Skeletal muscle tissue (tissue), 4 donors: ENCODE data around the gene PLEKHM1. TPM values are rescaled to one million over a fixed set of nuclear protein-coding genes. Genes with fewer than 3 reads are reported as not detected.
"Not testable (repeated sequence)": the region's sequence is repeated elsewhere in the genome, so short reads cannot be mapped to it uniquely, and the experiment has no call there.

Experiments used
- H3K27ac ChIP-seq: one replicate; pipeline ENCODE4 v1.7.0; 2013; ENCODE audit warnings: mild to moderate bottlenecking, low read depth, low read length, inconsistent platforms
- H3K27me3 ChIP-seq, 3 donors: one replicate each; pipeline ENCODE4 v1.7.0; 2013; ENCODE audit warnings: low read length in 3 of 3; ENCODE audit not compliant: control insufficient read depth in 3 of 3, insufficient read depth in 3 of 3
- H3K36me3 ChIP-seq, 3 donors: one replicate each; pipeline ENCODE4 v1.7.0; 2013; ENCODE audit warnings: low read length in 3 of 3; ENCODE audit not compliant: control insufficient read depth in 3 of 3, insufficient read depth in 3 of 3
- H3K4me1 ChIP-seq, 3 donors: one replicate each; pipeline ENCODE4 v1.7.0; 2013; ENCODE audit warnings: low read length in 3 of 3, mild to moderate bottlenecking in 3 of 3; ENCODE audit not compliant: control insufficient read depth in 3 of 3, insufficient read depth in 3 of 3
- H3K4me3 ChIP-seq, 3 donors: one replicate each; pipeline ENCODE4 v1.7.0; 2013; ENCODE audit warnings: low read length in 3 of 3
- H3K9ac ChIP-seq, 3 donors: one replicate each; pipeline ENCODE4 v1.7.0; 2013; ENCODE audit warnings: low read length in 3 of 3, mild to moderate bottlenecking in 3 of 3, moderate library complexity in 2 of 3, low read depth in 1 of 3
- H3K9me3 ChIP-seq, 3 donors: one replicate each; pipeline ENCODE4 v1.7.0; 2013; ENCODE audit warnings: low read length in 3 of 3; ENCODE audit not compliant: control insufficient read depth in 3 of 3
- total RNA-seq: library from RNA; depleted of rRNA; stranded (reverse); fragments of >200 nt; gene quantifications from one replicate; pipeline ENCODE4 v1.2.3, GENCODE V29; 2014
- donor health status: Osteomylitis.

PLEKHM1 gene
- total RNA-seq, 1 donor from 2014 or later: 7.8 TPM

DNA sequence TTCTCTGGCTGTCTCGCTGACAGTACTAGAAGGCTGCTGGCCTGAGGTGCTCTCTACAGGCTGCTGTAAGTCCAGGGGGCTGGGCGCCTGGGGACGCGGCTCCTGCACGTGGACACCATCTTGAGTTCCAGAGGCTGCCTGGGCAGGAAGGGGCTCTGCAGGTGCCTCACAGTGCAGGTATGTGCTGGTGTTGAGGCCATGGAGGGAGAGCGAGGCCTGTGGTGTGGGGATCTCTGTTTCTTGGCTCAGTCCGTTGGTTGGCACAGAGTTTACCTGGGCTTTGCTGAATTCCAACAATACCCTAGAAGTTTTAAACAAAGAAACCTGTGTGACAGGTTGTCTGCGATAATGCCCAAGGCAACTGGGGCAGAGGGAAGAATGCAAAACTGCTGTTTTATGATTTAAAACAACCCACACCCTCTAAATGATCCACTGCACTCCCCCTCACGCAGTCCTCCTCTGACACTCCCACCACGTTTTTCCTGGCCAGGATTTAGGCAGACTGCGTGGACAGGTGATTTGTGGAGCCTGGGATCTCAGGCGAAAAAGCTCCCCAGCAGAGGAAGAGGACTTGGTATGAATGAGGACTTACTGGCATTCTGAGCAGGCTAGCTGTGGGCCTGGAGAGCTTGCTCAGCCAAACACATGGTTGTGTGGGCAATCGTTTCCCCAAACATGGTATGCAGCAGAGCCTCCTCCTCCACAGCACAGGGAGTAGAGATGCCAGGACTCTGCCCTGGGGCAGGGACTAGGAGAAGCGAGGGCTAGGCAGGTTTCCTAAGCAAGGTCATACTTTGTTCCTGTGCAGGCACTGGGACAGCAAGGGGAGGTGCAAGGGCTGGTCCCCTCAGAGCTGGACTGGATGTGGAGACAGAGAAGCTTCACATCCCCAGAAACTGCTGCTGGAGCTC is 22.0 kb downstream of the PLEKHM1 start:
- not testable (repeated sequence) for H3K36me3 ChIP-seq, H3K9ac ChIP-seq, H3K27me3 ChIP-seq, H3K4me3 ChIP-seq, H3K4me1 ChIP-seq, H3K27ac ChIP-seq, H3K9me3 ChIP-seq

DNA sequence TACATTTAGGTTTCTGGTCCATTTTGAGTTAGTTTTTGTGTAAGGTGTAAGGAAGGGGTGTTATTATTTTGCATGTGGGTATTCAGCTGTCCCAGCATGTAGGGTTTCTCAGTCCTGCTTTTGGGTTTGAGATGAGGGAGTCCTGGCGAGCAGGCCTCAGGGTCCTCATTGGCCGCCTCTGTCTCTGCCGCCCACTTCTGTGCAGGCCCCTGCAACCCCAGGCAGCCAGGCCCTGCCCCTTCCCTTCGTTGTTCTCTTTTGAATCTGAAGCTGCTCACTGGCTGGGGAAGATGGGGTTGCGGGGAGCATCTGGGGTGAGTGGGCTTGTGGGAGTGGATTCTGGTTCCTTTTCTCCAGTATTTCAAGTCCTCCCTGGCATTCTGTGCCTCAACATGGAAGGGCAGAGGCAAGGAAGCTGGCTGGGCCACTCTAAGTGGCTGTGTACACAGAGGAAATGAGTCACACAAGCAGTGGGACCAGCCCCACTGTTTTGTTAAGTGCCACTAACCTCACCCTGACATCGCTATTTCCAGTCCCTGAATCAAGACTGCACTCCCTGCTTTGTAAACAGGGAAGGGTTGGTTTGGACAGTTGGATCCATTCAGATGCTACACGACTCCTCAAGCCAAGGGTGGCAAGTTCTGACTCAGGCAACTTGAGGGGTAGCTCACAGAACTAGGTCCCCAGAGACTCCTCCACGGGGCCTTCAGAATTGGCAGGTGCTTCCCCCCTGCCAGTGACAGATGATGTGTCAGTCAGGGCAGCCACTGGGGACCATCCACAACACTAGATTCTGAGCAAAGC is 28.8 kb downstream of the PLEKHM1 start:
- not testable (repeated sequence) for H3K9ac ChIP-seq, H3K9me3 ChIP-seq, H3K27ac ChIP-seq, H3K36me3 ChIP-seq, H3K4me3 ChIP-seq, H3K27me3 ChIP-seq, H3K4me1 ChIP-seq

DNA sequence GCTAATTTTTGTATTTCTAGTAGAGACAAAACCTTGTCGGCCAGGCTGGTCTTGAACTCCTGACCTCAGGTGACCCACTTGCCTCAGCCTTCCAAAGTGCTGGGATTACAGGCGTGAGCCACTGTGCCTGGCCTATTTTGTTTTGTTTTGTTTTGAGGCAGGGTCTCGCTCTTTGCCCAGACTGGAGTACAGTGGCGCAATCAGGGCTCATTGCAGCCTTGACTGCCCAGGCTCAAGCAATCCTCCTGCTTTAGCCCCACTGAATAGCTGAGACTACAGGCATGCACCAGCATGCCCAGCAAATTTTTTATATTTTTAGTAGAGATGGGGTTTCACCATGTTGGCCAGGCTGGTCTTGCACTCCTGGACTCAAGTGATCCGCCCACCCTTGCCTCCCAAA is 30.1 kb downstream of the PLEKHM1 start:
- H3K27me3 ChIP-seq, H3K36me3 ChIP-seq, H3K27ac ChIP-seq: not testable (repeated sequence)

DNA sequence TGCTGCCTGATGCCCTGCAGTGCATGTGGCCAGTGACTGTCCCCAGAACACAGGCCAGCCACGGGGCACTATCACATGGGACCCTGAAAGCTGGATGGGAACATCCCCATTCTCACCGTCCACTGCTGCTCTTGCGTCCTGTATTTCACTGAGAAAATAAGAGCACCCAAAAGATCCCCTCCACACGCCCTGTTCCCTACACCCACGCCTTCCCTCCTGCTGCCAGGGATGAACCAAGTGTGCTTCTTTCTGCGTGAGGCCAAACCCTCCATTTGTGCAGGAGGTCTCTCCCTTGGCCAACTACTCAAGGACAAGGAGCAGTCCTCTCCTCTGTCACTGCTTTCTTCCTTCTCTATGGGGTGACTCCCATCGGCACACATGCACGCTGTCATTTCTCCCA is 36.2 kb downstream of the PLEKHM1 start:
- not testable (repeated sequence) for H3K27ac ChIP-seq, H3K4me3 ChIP-seq, H3K4me1 ChIP-seq, H3K27me3 ChIP-seq, H3K9me3 ChIP-seq, H3K9ac ChIP-seq
- peaks cover 2 to 13% (median 7%) of the 10 kb centered on the region in 3 donors for H3K36me3 ChIP-seq

More for the DNA sequence above, 30.1 kb downstream of the PLEKHM1 start:
- H3K9ac ChIP-seq, H3K9me3 ChIP-seq, H3K4me3 ChIP-seq, H3K4me1 ChIP-seq: not testable (repeated sequence)

DNA sequence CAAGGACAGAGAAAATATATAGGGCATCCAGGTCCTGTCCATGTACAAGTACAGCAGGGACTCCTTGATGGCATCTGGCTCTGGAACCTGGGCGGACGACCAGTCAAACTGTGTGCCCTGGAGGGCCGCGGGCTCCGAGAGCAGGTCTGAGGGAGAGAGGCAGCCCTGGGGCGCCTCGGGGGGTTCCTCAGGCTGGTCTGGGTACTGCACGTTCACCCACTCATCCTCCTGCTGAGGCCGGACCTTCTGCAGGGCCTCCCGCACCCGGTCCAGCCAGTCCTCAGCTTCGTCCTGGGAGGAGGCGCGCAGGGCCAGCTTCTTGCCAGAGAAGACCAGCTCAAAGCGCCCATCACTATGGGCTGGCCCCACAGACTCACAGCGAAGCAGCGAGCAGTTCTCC is 36.8 kb downstream of the PLEKHM1 start:
- H3K36me3 ChIP-seq: peaks cover 2 to 15% (median 9%) of the 10 kb centered on the region in 3 donors
- not testable (repeated sequence) for H3K27ac ChIP-seq, H3K4me3 ChIP-seq, H3K4me1 ChIP-seq, H3K27me3 ChIP-seq, H3K9me3 ChIP-seq, H3K9ac ChIP-seq

DNA sequence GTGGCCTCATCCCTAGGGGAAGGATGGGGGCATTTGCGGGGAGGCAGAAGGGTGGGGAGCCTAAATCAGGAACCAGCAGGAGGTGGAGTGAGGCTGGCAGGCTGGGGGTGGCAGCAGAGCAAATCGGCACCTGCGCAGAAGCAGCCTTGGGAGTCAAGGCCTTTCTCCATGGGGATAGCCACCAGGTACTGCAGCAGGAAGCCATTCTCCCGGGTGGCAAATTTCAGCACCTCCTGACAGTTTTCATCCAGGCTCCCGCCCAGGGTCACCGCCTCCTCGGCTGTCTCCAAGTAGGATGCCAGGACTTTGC is 37.3 kb downstream of the PLEKHM1 start:
- H3K27ac ChIP-seq, H3K4me1 ChIP-seq, H3K9me3 ChIP-seq, H3K4me3 ChIP-seq, H3K27me3 ChIP-seq, H3K9ac ChIP-seq: not testable (repeated sequence)
- H3K36me3 ChIP-seq: peaks cover 3 to 18% (median 9%) of the 10 kb centered on the region in 3 donors

DNA sequence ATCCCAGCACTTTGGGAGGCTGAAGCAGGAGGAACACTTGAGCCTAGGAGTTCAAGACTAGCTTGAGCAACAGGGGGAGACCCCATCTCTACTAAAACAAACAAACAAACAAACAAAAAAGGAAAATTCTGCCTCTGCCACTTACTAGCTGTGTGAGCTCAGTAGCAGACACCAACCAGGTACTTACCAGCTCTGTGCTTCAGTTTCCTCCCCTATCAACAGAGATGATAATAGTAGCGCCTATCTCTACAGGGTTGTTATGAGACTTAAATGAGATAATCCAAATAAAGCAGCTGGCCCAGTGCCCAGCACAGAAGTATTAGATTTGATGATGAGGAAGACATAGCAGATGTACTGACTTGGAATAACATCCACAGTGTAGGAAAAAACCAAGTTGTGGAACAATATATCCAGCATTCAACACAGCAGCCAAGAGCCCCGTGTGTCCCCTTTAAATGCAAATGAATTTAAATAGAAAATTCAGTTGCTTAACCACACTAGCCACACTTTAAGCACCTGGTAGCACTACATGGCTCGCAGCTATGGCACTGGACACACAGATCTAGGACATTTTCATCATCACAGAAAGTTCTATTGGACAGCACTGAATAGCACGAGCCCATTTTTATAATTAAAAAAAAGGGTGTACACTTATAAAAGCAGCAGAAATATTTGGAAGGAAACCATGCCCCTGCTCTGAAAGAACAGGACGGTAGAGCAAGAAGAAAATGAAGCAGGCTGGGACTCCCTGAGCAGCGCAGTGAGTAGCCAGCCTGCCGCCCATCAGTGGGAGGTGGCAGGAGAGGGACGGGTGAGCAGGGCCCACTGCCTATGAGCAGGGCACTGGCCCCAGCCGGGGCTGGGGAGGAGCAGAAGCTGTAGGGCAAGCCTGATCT is 37.9 kb downstream of the PLEKHM1 start:
- not testable (repeated sequence) for H3K27me3 ChIP-seq, H3K9me3 ChIP-seq
- H3K36me3 ChIP-seq: peaks cover 4 to 18% (median 9%) of the 10 kb centered on the region in 3 donors

DNA sequence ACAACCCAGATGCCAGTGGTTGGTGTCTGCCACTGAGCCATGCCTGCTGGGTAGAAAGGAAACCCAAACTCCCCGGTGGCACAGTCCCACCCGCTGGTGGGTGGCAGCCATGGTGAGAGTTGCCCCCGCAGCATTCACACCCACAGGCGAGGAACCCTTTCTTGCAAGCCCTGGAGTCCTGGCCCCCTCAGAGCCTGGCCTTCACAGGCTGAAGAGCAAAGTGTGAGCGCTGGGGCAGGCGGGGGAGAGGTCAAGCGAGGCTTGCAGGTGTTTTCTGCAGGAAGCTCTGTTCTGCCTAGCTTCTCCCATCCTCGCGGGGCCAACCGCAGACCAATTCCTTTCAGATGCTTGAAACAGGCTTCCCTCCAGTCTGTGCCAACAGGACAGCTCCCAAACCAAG is 38.9 kb downstream of the PLEKHM1 start:
- not testable (repeated sequence) for H3K27me3 ChIP-seq, H3K9ac ChIP-seq, H3K9me3 ChIP-seq, H3K27ac ChIP-seq, H3K4me1 ChIP-seq, H3K4me3 ChIP-seq
- peaks cover 4 to 18% (median 9%) of the 10 kb centered on the region in 3 donors for H3K36me3 ChIP-seq

More for the DNA sequence above, 37.9 kb downstream of the PLEKHM1 start:
- not testable (repeated sequence) for H3K4me3 ChIP-seq, H3K4me1 ChIP-seq, H3K27ac ChIP-seq, H3K9ac ChIP-seq

DNA sequence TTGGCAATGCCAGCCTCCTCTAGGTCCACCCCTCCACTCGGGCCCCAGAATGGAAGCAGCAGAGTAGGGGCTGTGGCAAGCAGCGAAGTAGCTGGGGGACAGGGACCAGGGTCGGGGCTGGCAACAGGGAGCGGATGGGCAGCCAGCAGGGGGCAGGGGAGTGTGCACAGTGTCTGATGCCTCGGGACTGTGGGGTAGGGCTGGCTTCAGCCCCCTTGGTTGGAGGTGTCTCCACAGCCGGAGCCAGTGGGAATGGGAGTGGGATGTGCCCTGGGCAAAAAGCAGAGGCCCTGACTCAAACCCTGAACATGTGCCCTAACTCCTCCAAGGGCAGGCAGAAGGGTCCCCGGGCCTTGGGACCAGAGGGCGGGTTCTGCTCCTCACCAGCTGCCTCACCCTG is 39.4 kb downstream of the PLEKHM1 start:
- H3K4me3 ChIP-seq: no peak overlapping the region
- H3K27ac ChIP-seq: no peak overlapping the region
- H3K36me3 ChIP-seq: peaks cover 4 to 18% (median 9%) of the 10 kb centered on the region in 3 donors
- H3K9me3 ChIP-seq: no peaks in the 10 kb centered on the region
- H3K4me1 ChIP-seq: no peaks in the 10 kb centered on the region
- H3K27me3 ChIP-seq: no peaks in the 10 kb centered on the region
- no peak overlapping the region for H3K9ac ChIP-seq
